Thyroid gland (tissue), 4 donors: Measurements from ENCODE around the gene ANO7. TPM values are rescaled to one million over a fixed set of nuclear protein-coding genes. Genes with fewer than 3 reads are reported as not detected.

Source experiments
- DNase-seq, 2 donors: peaks; one replicate each; pipeline ENCODE4 v3.0.0-alpha.2; 2019
- H3K27ac ChIP-seq, 3 donors: fragments of 200-600 bp; sonication (generic); 1 replicate in 2 of 3; 2 replicates in 1 of 3; pipeline ENCODE4 v1.5.1; 2016 to 2019; ENCODE audit warnings: mild to moderate bottlenecking in 1 of 3, moderate library complexity in 1 of 3
- H3K27me3 ChIP-seq: fragments of 200-600 bp; sonication (generic); one replicate; pipeline ENCODE4 v1.5.1; 2019
- H3K36me3 ChIP-seq, 2 donors: fragments of 200-600 bp; sonication (generic); one replicate each; pipeline ENCODE4 v1.5.1; 2016 to 2019
- H3K4me1 ChIP-seq, 2 donors: fragments of 200-600 bp; sonication (generic); one replicate each; pipeline ENCODE4 v1.5.1; 2017 to 2019
- H3K4me3 ChIP-seq, 3 donors: fragments of 200-600 bp; sonication (generic); replicated peaks in 1 of 3; 1 replicate in 2 of 3; 2 replicates in 1 of 3; pipeline ENCODE4 v1.5.1; 2016; ENCODE audit warnings: mild to moderate bottlenecking in 1 of 3
- H3K9me3 ChIP-seq: fragments of 200-600 bp; sonication (generic); one replicate; pipeline ENCODE4 v1.5.1; 2017
- CTCF ChIP-seq, 6 experiments: fragments of 200-600 bp in 3 of 6; fragments of 450-650 bp in 3 of 6; sonication (generic) in 3 of 6; IDR thresholded peaks; one replicate each; pipeline ENCODE4 v1.5.1; 2016 to 2019; ENCODE audit warnings: antibody characterized with exemption in 6 of 6, mild to moderate bottlenecking in 2 of 6, inconsistent platforms in 1 of 6, moderate library complexity in 1 of 6
- POLR2A ChIP-seq, 2 donors: fragments of 450-650 bp; IDR thresholded peaks; one replicate each; pipeline ENCODE4 v1.6.1; 2017; ENCODE audit warnings: antibody characterized with exemption in 2 of 2, mild to moderate bottlenecking in 2 of 2, moderate library complexity in 1 of 2
- WGBS, 2 donors: methylation state at CpG; one replicate each; pipeline ENCODE4 v1.1.5; 2017; 5-methylcytosine and 5-hydroxymethylcytosine counted together
- intact Hi-C: fragments of 100-400 bp; cut with DNase I; formaldehyde crosslinking; loops from one replicate; pipeline ENCODE4 v1.15.1; 2023
- total RNA-seq, 4 donors: library from RNA; depleted of rRNA; stranded (reverse); fragments of >200 nt; gene quantifications; one replicate each; pipeline ENCODE4 v1.2.3, GENCODE V29; 2016

ANO7 gene
- total RNA-seq, 4 donors from 2014 or later = 0.94 to 1.8 (median 0.98) TPM; not detected in 1

- intact Hi-C loops = loop anchor here (10.0 kb wide), 1 partner anchor 157 kb away; the partner anchor contains the start of gene SNED1
- 75% methylated on average over 8 of the region's 8 CpGs for WGBS, 2 donors
- TF ChIP-seq CTCF (IDR thresholded peaks at IDR 0.05) = no peak
- no peak for TF ChIP-seq POLR2A (IDR thresholded peaks at IDR 0.05)
Measured at GRCh38 chr2:241151934-241152660, 36.4 kb upstream of the ANO7 start.

DNA sequence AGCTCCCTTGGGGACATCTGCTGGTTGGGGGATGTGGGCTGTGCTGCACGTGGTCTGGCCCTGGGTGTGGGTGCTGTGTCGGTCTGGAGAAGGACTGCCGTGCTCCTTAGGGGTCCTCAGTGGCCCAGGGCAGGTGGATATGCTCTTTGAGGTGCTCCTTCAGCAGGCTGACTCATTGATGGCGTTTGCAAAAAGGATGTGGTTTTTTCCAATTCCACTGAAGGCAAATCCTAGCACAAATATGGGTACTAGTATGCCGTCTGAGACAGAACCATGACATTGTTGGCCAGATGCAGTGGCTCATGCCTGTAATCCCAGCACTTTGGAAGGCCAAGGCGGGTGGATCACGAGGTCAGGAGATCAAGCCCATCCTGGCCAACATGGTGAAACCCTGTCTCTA lies 34.9 kb upstream of the ANO7 start:
- no peak overlapping the region for H3K4me3 ChIP-seq
- no peaks in the 10 kb centered on the region for H3K9me3 ChIP-seq
- DNase-seq = no peak
- peaks cover 10% of the 10 kb centered on the region in 2 donors for H3K36me3 ChIP-seq
- intact Hi-C loops = loop anchor here (10.0 kb wide), 1 partner anchor 159 kb away; the partner anchor contains the start of gene SNED1
- TF ChIP-seq CTCF (IDR thresholded peaks at IDR 0.05) (no peak), POLR2A (IDR thresholded peaks at IDR 0.05) (no peak)
- H3K4me1 ChIP-seq = peaks cover 4 to 8% of the 10 kb centered on the region in 2 donors
- H3K27me3 ChIP-seq = no peaks in the 10 kb centered on the region
- 95 to 96% methylated on average over 3 to 7 of the region's 7 CpGs for WGBS, 2 donors
- H3K27ac ChIP-seq = no peak overlapping the region

More at GRCh38 chr2:241151934-241152660, 36.4 kb upstream of the ANO7 start:
- Histone ChIP-seq H3K4me1 (peaks cover 8 to 13% of the 10 kb centered on the region in 2 donors), H3K36me3 (no peaks in the 10 kb centered on the region), H3K9me3 (no peaks in the 10 kb centered on the region), H3K27ac (no peak overlapping the region), H3K27me3 (no peaks in the 10 kb centered on the region), H3K4me3 (no peak overlapping the region)
- DNase-seq = no peak

GRCh38 chr2:241154915-241155314 lies 33.6 kb upstream of the ANO7 start:
- WGBS, 2 donors = 93% methylated on average over 4 of the region's 4 CpGs
- DNase-seq = no peak
- Histone ChIP-seq H3K4me1 (peaks cover 4 to 5% of the 10 kb centered on the region in 2 donors), H3K27ac (no peak overlapping the region), H3K9me3 (no peaks in the 10 kb centered on the region), H3K36me3 (peaks cover 13 to 14% of the 10 kb centered on the region in 2 donors), H3K4me3 (no peak overlapping the region), H3K27me3 (no peaks in the 10 kb centered on the region)
- intact Hi-C loops = loop anchor here (10.0 kb wide), 1 partner anchor 160 kb away; the partner anchor contains the start of gene SNED1
- TF ChIP-seq CTCF (IDR thresholded peaks at IDR 0.05) = no peak

GRCh38 chr2:241155936-241156335 lies 32.5 kb upstream of the ANO7 start:
- no peak for TF ChIP-seq POLR2A (IDR thresholded peaks at IDR 0.05)
- Histone ChIP-seq H3K36me3 (peaks cover 14 to 16% of the 10 kb centered on the region in 2 donors), H3K27me3 (no peaks in the 10 kb centered on the region), H3K9me3 (no peaks in the 10 kb centered on the region), H3K4me3 (no peak overlapping the region), H3K4me1 (peaks cover 3 to 5% of the 10 kb centered on the region in 2 donors), H3K27ac (no peak overlapping the region)
- intact Hi-C loops = loop anchor here (10.0 kb wide), 1 partner anchor 161 kb away; the partner anchor contains the start of gene SNED1
- DNase-seq = no peak
- WGBS, 2 donors = 73 to 85% methylated on average over 1 of the region's 1 CpG

DNA sequence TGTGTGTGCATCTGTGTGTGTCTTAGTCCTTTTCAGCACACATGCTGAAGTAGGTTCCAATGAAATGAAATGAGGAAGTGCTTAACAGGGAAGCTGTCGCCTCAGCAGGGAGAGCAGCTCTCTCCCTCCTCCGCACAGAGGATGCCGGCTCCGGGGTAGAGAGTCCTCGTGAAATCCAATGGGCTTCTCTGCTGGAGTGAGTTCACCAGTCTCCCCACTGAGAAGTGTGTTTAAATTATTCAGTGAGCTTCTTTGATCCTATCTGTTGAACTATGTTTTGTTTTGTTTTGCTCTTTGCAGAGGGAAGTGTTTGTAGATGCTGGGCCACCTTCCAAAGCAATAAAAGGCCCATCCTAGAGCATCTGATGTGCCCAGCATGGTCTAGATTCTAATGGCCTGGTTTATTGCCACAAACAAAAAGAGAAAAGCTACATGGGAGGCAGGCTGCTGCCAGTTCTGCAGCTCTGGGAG lies 31.5 kb upstream of the ANO7 start:
- no peak overlapping the region for H3K27ac ChIP-seq
- H3K9me3 ChIP-seq = no peaks in the 10 kb centered on the region
- H3K4me1 ChIP-seq = peaks cover 4 to 8% of the 10 kb centered on the region in 2 donors
- TF ChIP-seq POLR2A (IDR thresholded peaks at IDR 0.05) (no peak), CTCF (IDR thresholded peaks at IDR 0.05) (no peak)
- no peak for DNase-seq
- H3K4me3 ChIP-seq = no peak overlapping the region
- H3K36me3 ChIP-seq = peaks cover 14 to 16% of the 10 kb centered on the region in 2 donors
- H3K27me3 ChIP-seq = no peaks in the 10 kb centered on the region
- 69 to 74% methylated on average over 5 of the region's 5 CpGs for WGBS, 2 donors
- intact Hi-C loops = loop anchor here (10.0 kb wide), 1 partner anchor 162 kb away; the partner anchor contains the start of gene SNED1
